Measurements from ENCODE around the gene DCAF7.

DNA sequence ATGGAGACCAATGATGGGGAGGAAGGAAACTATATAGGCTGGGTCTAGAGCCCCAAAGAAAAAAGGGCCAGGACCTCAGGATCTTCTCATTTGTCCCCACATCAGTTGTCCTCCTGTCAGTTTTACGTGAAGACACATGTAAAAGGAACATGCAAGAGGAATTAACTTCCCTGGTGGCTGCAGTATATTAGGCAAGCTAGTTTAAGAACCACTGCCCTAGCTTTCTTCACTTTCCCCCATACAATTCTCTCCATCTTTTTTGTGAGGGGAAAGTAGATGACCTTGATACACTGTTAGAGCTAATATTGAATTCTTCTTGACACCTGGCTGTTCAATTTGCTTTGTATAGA, 74.2 kb downstream of the DCAF7 start:
- TF ChIP-seq EZH2 (IDR thresholded peaks at IDR 0.05) = no peak
- no peak for TF ChIP-seq POLR2AphosphoS5 (IDR thresholded peaks at IDR 0.05; ENCODE audit: borderline replicate concordance, low read depth, low read length)
- no peak for TF ChIP-seq FOXP2 (optimal IDR thresholded peaks at IDR 0.05; ENCODE audit: control extremely low read depth, extremely low read length, insufficient read depth)

Measured in SK-N-MC (cell line).